B cell (primary cell): ENCODE measurements around the gene CUL1. TPM values are rescaled to one million over a fixed set of nuclear protein-coding genes. Genes with fewer than 3 reads are reported as not detected.

Experiments used
- ATAC-seq: fragments of 200-7000 bp; cut with Tn5 transposase; one replicate; pipeline ENCODE4 v1.10.0; 2021; ENCODE audit warnings: low read depth, mild to moderate bottlenecking, moderate number of reproducible peaks, moderate library complexity
- CTCF ChIA-PET: fragments of 350-600 bp; sonication (Branson Sonifier 250); formaldehyde crosslinking; loops from one replicate; lab custom pipeline; 2021; ENCODE audit warnings: antibody characterized with exemption, inconsistent platforms; lab: Charles Lee
- POLR2A ChIA-PET: fragments of 350-600 bp; sonication (Branson Sonifier 250); formaldehyde crosslinking; loops from one replicate; lab custom pipeline; 2021; ENCODE audit warnings: antibody characterized with exemption; lab: Charles Lee
- DNase-seq: peaks from one replicate; pipeline ENCODE4 v3.0.0; 2013
- H2AFZ ChIP-seq: 2 replicates; pipeline ENCODE4 v1.6.1; 2012; ENCODE audit warnings: mild to moderate bottlenecking, low read depth, low read length; ENCODE audit not compliant: insufficient read depth, poor library complexity, severe bottlenecking
- H3K27ac ChIP-seq, 2 donors: 1 replicate in 1 of 2; 2 replicates in 1 of 2; pipeline ENCODE4 v1.5.1; 2012 to 2013; ENCODE audit warnings: low read length in 2 of 2, mild to moderate bottlenecking in 2 of 2, moderate library complexity in 1 of 2
- H3K27me3 ChIP-seq, 4 experiments: fragments of 200-600 bp in 1 of 4; sonication (generic) in 1 of 4; replicated peaks in 1 of 4; 1 replicate in 2 of 4; 2 replicates in 2 of 4; pipeline versions ENCODE4 v1.6.1 to v1.7.0; 2013 to 2016; ENCODE audit warnings: low read length in 3 of 4, mild to moderate bottlenecking in 2 of 4, mixed read lengths in 1 of 4, moderate library complexity in 1 of 4; ENCODE audit not compliant: insufficient read depth in 4 of 4, control insufficient read depth in 3 of 4; ENCODE audit errors: control extremely low read depth in 1 of 4
- H3K36me3 ChIP-seq, 2 experiments: replicated peaks in 1 of 2; 1 replicate in 1 of 2; 2 replicates in 1 of 2; pipeline versions ENCODE4 v1.6.1 to v1.7.1; 2013; ENCODE audit warnings: low read length in 1 of 2; ENCODE audit not compliant: insufficient read depth in 2 of 2, control insufficient read depth in 1 of 2; ENCODE audit errors: control extremely low read depth in 1 of 2, extremely low read depth in 1 of 2
- H3K4me1 ChIP-seq, 2 donors: fragments of 200-600 bp in 1 of 2; sonication (generic) in 1 of 2; 1 replicate in 1 of 2; 2 replicates in 1 of 2; pipeline versions ENCODE4 v1.5.1 to v1.6.1; 2013 to 2017; ENCODE audit warnings: low read length in 2 of 2; ENCODE audit not compliant: control insufficient read depth in 2 of 2, insufficient read depth in 2 of 2
- H3K4me2 ChIP-seq: replicated peaks from 2 replicates; pipeline ENCODE3; 2012; ENCODE audit warnings: mild to moderate bottlenecking, low read depth, low read length; ENCODE audit not compliant: poor library complexity, severe bottlenecking
- H3K4me3 ChIP-seq, 5 experiments: fragments of 200-600 bp in 1 of 5; sonication (generic) in 1 of 5; 1 replicate in 3 of 5; 2 replicates in 2 of 5; pipeline versions ENCODE4 v1.5.1 to v1.7.0; 2011 to 2016; ENCODE audit warnings: low read length in 4 of 5, mild to moderate bottlenecking in 4 of 5, low read depth in 2 of 5, control low read depth in 1 of 5, moderate library complexity in 1 of 5; ENCODE audit not compliant: insufficient read depth in 1 of 5; ENCODE audit errors: control extremely low read depth in 1 of 5, extremely low read depth in 1 of 5
- H3K79me2 ChIP-seq: fragments of 200-600 bp; sonication (generic); one replicate; pipeline ENCODE4 v1.6.0; 2016; ENCODE audit warnings: low read length; ENCODE audit not compliant: control insufficient read depth, insufficient read depth
- H3K9ac ChIP-seq: fragments of 200-600 bp; sonication (generic); 2 replicates; pipeline ENCODE4 v1.6.1; 2017; ENCODE audit warnings: mild to moderate bottlenecking, low read length, moderate library complexity
- H3K9me3 ChIP-seq, 3 donors: one replicate each; pipeline versions ENCODE4 v1.6.1 to v1.7.1; 2013; ENCODE audit warnings: low read length in 2 of 3; ENCODE audit not compliant: control insufficient read depth in 2 of 3, insufficient read depth in 1 of 3; ENCODE audit errors: control extremely low read depth in 1 of 3
- H4K20me1 ChIP-seq: 2 replicates; pipeline ENCODE4 v1.6.0; 2012; ENCODE audit warnings: mild to moderate bottlenecking, low read length; ENCODE audit not compliant: insufficient read depth, control insufficient read depth, poor library complexity, severe bottlenecking
- H3K27ac Mint-ChIP-seq: one replicate; pipeline ENCODE4 v1.8.0; 2021; ENCODE audit warnings: mixed read lengths
- H3K27me3 Mint-ChIP-seq: one replicate; pipeline ENCODE4 v1.8.0; 2021; ENCODE audit warnings: mixed read lengths
- H3K4me1 Mint-ChIP-seq: one replicate; pipeline ENCODE4 v1.8.0; 2021; ENCODE audit warnings: mixed read lengths
- H3K4me3 Mint-ChIP-seq: one replicate; pipeline ENCODE4 v1.8.0; 2021; ENCODE audit warnings: mixed read lengths
- H3K9me3 Mint-ChIP-seq: one replicate; pipeline ENCODE4 v1.8.0; 2022; ENCODE audit warnings: mixed read lengths; ENCODE audit not compliant: insufficient read depth
- CTCF ChIP-seq: fragments of 200-600 bp; IDR thresholded peaks from one replicate; pipeline ENCODE4 v1.8.0; 2022; ENCODE audit warnings: antibody characterized with exemption, mild to moderate bottlenecking
- EZH2 ChIP-seq: IDR thresholded peaks from 2 replicates; pipeline ENCODE4 v1.6.1; 2012; ENCODE audit warnings: borderline replicate concordance, low read depth, mild to moderate bottlenecking, moderate library complexity, low read length; ENCODE audit not compliant: insufficient read depth, poor library complexity, severe bottlenecking
- WGBS: methylation state at CpG from one replicate; pipeline ENCODE4 v1.1.5; 2013; ENCODE audit warnings: missing lambda C conversion rate; ENCODE audit not compliant: insufficient coverage; 5-methylcytosine and 5-hydroxymethylcytosine counted together
- intact Hi-C: fragments of 100-400 bp; cut with micrococcal nuclease; formaldehyde crosslinking; loops from one replicate; pipeline ENCODE4 v1.10.0; 2022
- polyA plus RNA-seq: library from polyadenylated mRNA; depleted of rRNA; stranded (reverse); fragments of >200 nt; gene quantifications from 2 replicates; pipeline ENCODE4 v1.2.3, GENCODE V29; 2012
- total RNA-seq, 2 donors: library from RNA; stranded (reverse); fragments of 120-200 nt in 1 of 2; gene quantifications; 1 replicate in 1 of 2; 2 replicates in 1 of 2; pipeline versions ENCODE4 v1.2.3 to v1.2.4, GENCODE V29; 2013 to 2022

CUL1 gene
- total and polyA plus RNA-seq, 2 donors (not counting 1 experiment from before 2014, with no cell fraction given), result 26.9 to 51.1 TPM

GRCh38 chr7:148712678-148713329 lies 14.1 kb downstream of the CUL1 start:
- intact Hi-C loops, result no loop called here

More at GRCh38 chr7:148712678-148713329, 14.1 kb downstream of the CUL1 start:
- ATAC-seq (no peak), DNase-seq (no peak)
- Mint-ChIP-seq H3K27ac (no peak overlapping the region), H3K27me3 (no peaks in the 10 kb centered on the region), H3K4me1 (peaks cover 72% of the 10 kb centered on the region), H3K4me3 (peak overlapping the region; percentile 6), H3K9me3 (no peaks in the 10 kb centered on the region)
- CTCF ChIA-PET, result interaction anchor here (0.9 to 1.4 kb wide), 3 partner anchors 17 to 137 kb away, joined by 3 to 4 read pairs (median 3); no protein-coding TSS in a partner anchor
- Histone ChIP-seq H3K9ac (no peak overlapping the region), H3K27me3 (no peaks in the 10 kb centered on the region), H3K4me2 (peak overlapping the region; percentile 26), H3K36me3 (peaks cover 0 to 6% of the 10 kb centered on the region in 2 experiments), H3K79me2 (peaks cover 100% of the 10 kb centered on the region), H3K4me3 (no peak overlapping the region), H3K4me1 (peaks cover 40 to 46% of the 10 kb centered on the region in 2 donors), H2AFZ (no peak overlapping the region), H3K9me3 (no peaks in the 10 kb centered on the region), H4K20me1 (peaks cover 98% of the 10 kb centered on the region), H3K27ac (no peak overlapping the region)
- POLR2A ChIA-PET, result no interaction called here
- TF ChIP-seq CTCF, result no peak
- TF ChIP-seq EZH2, result no peak
- WGBS, result no CpG with 5 or more reads among the region's 4 CpGs
